Measurements from ENCODE around the gene EXOC2.
"Not testable (repeated sequence)": the region's sequence is repeated elsewhere in the genome, so short reads cannot be mapped to it uniquely, and the experiment has no call there.

EXOC2 gene

DNA sequence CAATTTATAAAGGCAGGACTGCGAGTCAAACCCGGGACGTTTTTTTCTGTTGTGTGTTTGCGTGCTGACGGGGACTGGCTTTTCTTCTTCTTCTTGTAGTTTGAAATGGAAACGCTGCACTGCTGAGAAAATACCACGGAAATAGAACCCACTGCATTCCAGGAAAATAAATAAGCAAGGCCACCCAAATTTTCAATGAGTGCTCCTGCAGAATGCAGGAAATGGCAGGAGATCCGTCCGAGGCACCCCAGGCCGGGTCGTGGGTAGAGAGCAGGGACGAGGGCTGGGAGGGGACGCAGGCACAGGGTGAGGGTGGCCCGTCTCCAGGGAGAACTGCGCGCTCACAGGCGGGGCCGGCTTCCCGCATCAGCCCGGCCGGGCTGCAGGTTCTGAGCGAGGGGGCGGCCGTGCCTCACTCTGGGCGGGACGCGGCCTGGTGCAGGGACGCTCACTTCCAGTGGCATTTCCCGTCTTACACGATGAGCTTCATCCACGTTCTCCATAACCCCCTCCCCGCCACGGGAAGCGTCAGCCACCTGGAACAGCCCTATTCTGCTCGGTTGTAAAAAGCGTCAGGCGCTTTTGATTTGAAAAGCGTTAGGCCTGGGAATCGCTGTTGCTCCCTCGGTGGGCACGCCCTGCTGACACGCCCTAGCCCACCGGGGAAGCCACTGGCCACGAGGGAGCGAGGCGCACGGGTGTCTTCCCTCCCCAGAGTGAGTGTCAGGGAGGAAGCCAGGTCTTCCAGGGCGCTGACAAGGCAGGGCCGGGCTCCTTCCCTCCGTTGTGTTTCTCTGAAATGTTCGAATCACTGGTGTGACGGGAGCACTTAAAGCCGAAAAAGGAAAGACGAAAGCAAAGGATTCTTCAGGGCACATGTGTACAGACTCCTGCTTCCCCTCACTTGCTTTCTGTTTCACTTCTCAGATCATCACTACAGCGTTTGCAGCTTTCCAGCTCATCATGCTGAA is 17.9 kb upstream of the EXOC2 start:
- FAIRE-seq (no peak), DNase-seq (ENCODE audit: low spot score) (peak; percentile 16)

DNA sequence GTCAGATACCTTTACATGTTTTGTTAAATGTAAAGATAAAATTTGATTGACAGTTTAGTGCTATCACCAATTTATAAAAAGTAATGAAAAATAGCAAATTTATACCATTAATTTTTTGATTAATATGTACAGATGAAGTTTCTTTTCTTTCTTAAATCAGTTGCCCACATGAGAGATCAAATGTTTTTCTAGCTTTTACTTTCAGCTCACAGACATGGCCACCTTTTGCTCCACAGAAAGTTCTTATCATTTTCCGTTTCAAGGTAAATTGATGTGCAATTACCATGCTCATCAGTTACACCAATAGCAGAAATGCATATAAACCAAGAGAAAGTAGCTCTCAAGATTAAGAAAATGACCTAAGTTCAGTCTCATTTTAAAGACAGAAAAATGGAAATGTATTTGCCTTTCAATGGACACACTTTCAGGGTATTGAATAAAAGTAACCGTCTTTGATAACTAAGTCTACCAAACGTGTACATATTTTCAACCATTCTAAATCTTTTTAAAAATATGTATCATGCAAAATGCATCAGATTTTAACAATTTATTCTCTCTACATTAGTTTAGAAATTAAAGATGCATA is 16.6 kb upstream of the EXOC2 start:
- DNase-seq (ENCODE audit: low spot score) (no peak), FAIRE-seq (no peak)

DNA sequence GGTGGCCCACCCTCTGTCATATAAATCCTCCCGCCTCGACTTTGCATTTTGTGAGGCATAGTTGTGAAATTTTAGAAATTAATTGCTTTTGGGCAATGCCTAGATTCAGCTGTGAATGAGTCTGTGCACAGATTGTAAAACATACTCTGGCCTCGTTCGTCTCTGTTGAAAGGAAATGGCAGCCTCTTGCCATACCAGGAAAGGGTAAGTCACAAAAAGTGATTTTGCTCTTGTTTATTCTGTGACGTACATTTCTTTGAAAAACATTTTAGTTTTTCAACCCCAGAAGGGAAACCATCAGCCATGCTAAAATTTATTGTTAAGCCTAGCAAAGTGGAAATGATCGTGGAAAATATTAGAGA is 15.3 kb upstream of the EXOC2 start:
- DNase-seq (ENCODE audit: low spot score), result no peak

DNA sequence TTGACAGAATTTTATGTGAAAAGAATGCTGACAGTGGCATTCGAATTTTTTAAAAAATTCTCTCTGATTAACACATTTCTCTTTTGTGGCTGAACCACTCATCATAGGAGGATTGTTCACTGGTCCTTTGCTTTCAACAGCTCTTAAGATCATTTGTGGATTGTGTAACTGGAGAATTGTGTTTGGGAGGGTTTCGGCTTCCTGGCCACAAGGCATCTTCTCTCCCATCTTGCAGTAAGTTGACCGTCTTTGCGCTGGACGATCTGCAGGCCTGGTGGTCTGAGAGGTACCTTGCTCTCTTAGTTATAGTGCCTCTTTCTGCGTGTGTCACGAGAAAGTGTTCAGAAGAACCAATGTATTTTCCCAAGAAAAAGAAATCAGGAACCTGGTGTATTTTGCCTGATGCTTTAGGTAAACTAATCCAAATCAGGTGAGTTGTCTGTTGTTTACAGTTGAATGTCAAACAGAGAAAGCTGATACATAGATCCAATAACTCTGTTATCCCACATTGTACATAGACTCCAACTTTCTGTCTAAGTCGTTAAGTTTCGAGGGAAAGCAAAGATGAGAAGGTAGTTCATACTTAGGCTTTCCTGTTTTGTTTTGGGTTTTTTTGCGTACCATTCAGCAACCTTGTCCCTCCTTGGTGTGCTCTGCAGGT is 14.8 kb upstream of the EXOC2 start:
- DNase-seq (ENCODE audit: low spot score), result no peak

More for the DNA sequence above, 15.3 kb upstream of the EXOC2 start:
- FAIRE-seq, result no peak

DNA sequence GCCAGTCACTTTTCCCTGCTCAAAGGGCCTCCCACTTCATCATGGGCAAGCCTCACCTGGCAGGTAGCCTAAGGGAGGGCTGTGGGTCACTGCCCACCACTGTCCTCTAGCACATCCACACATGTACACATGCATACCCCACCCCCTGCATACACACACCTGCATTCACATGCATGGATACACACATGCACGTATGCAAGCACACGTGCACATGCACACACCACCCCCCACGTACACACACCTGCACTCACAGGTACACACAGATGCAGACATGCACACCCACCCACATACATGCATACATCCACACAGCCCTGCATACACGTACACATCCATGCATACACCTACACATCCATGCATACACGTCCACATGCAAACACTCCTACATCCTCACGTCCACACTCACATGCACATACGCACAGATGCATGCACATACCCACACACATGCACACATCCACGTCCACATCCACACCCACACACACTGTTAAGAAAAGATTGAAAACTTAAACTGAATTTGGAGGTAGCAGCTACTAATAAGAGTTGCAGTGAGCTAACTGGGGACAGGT is 14.0 kb upstream of the EXOC2 start:
- no peak for FAIRE-seq
- no peak for DNase-seq (ENCODE audit: low spot score)

More for the DNA sequence above, 14.8 kb upstream of the EXOC2 start:
- FAIRE-seq, result no peak

DNA sequence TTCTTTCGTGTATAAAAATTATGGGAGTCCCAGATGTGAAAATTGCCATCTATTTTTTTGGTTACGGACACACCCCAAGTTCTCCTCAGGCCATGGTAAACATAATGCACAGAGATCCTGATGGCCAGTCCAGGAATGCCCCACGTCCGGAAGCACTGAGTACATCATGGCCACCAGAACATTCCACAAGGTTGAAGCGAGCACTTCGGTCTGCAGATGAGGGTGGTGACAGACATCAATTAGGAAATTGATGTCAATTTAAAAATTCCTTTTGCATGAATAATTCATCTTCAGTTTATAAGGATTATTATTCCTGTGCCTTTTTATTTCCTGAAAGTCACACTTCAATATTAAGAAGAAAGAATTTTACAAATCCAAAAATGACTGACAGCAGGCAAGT is 13.2 kb upstream of the EXOC2 start:
- FAIRE-seq, result no peak
- DNase-seq (ENCODE audit: low spot score), result no peak

DNA sequence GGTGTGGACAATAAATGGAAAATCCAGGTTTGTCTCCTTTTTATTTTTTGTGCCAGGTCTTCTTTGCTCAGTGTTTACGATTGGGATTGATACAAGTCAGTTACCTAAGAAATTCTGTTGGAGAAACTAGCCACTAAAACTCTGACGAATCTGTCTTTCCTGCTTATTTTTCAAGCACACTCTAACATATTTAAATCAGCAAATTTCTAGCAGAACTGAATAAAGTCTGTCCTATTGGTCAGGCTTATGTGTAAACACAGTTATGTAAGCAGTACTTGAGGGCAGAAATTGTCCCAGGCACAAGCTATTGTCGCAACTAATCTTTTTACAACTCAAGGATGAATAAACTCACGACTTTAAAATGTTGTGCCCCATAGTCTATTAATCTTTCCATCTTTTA is 12.1 kb upstream of the EXOC2 start:
- no peak for FAIRE-seq
- no peak for DNase-seq (ENCODE audit: low spot score)

DNA sequence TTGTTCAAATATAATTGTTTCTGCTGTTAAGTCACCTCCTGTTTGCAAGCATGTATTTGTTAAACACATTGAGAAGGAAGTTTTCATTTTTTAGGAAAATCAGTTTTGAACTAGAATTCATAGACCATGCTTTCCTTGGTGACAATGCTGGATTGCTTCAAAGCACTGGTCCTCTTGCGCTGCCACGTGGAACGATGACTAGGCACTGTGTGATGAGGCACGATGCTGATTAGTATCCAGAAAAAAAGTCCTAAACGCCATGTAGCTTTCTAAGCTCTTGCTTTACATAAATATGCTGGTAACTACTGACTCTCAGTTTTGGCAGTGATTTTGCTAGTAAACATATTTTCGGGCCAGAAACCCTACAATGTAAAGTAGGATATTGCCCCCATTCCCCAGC is 11.1 kb upstream of the EXOC2 start:
- DNase-seq (ENCODE audit: low spot score), result no peak
- FAIRE-seq, result no peak

DNA sequence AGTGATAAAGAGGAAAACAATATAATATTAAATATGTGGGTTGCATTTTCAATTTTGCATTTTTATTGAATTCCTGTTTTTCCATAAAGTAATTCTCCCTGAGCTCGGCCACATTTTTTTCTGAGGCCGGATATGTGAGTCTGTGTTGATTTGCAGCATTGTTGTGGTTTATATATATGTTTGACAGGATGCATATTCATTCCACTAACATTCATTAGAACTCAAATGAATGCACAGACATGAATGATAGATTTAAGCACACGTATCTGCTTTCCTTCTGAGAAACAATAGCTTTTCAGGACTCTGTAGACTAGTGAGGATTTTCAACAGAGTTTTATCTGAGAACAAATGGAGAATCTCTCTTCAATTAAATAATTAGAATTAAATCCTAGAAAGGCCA is 10.6 kb upstream of the EXOC2 start:
- no peak for DNase-seq (ENCODE audit: low spot score)
- FAIRE-seq, result no peak

DNA sequence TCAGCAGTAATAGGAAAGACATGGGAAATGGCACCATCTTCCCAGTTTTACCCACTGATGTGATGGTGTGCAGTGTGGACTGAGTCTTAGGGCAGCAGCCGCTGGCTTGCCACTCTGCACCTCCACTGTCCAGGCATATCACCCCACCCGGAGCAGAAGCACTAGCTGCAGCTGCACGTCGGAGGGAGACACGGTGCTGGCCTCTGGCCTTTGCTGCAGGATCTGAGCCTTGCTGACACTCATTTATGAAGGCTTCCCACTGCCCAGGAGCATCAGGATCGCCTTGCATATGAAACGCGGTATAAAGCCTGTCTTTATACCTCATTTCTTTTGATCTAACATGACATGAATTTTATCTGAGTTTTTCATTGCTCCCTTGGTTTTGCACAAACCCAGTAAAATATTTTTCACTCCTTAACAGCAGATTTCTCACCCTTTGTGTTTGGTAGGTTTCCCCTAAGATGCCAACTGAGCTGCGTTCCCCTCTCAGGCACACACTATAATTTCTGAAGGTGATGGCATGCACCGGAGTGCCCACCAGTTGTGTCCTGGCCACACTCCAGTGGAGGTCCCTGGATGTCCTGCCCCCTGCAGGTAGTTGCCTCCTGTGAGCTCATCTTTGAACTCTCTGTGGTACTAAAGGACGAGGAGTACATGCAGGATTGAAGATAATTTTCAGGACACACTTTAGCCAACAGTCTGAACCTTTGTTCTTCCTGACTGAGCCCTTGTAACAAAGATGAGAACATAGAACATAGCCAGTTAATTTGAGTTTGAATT is 9.0 kb upstream of the EXOC2 start:
- DNase-seq (ENCODE audit: low spot score), result no peak
- FAIRE-seq, result no peak

DNA sequence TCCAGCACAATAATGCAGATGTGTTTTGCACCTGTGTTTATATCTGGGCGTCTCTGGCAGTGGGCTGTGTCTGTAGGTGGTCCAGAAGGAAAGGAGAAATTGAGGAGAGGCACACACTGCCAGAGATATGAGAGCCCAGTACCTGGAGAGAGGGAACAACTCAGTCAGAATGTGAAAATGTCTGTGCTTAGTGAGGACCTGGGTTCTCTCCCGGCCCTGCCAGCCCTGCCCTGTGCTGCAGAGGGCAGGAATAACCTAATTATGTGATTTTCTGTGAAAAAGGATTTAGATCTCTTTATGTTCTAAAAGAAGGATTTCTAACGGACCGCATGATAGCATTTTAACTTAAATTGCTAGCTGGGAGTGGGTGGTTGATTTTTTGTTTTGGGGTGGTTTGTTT is 8.3 kb upstream of the EXOC2 start:
- no peak for DNase-seq (ENCODE audit: low spot score)
- FAIRE-seq, result no peak

DNA sequence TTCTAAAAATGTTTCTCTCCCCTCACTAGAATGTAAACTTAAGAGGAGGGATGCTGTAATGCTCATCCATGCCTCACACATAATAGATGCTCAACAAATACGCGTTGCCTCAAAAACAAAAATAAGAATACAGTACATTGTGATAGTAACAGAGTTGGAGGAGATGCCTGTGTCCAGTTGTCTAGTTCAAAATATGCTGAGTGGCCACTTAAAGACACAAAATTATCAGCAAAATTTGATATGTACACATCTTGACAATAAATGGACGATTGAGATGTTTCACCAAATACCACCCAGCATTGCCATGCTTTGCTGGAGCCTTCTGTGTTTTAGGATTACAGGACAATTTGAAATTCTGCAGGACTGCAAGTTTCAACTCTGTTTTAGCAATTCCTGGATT is 7.6 kb upstream of the EXOC2 start:
- no peak for DNase-seq (ENCODE audit: low spot score)
- no peak for FAIRE-seq

DNA sequence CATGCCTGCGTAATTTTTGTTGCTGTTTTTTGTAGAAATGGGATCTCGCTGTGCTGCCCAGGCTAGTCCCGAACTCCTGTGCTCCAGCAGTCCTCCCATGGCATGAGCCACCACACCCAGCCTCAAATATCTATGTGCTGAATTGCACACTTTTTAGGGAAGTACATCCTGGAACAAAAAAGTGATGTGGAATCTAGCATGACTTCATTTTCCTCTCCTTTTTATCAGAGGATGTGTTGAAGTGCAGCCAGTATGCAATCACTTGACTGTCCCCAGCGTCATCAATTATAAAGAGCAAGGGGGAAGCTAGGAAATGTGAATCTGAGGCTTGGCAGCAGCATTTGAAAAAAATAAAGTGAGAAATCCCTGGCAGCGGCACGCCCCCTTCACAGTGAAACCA is 6.4 kb upstream of the EXOC2 start:
- DNase-seq (ENCODE audit: low spot score) (no peak), FAIRE-seq (no peak)

DNA sequence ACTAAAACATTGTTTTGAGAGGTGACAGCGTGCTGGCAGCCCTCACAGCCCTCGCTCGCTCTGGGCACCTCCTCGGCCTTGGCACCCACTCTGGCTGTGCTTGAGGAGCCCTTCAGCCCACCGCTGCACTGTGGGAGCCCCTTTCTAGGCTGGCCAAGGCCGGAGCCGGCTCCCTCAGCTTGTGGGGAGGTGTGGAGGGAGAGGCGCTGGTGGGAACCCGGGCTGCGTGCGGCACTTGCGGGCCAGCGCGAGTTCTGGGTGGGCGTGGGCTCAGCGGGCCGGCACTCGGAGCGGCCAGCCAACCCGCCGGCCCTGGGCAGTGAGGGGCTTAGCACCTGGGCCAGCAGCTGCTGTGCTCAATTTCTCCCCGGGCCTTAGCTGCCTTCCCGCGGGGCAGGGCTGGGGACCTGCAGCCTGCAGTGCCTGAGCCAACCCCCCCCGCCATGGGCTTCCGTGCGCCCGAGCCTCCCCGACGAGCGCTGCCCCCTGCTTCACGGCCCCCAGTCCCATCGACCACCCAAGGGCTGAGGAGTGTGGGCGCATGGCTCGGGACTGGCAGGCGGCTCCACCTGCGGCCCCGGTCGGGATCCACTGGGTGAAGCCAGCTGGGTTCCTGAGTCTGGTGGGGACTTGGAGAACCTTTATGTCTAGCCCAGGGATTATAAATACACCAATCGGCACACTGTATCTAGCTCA is 1.6 kb upstream of the EXOC2 start:
- DNase-seq (ENCODE audit: low spot score); FAIRE-seq: not testable (repeated sequence)

DNA sequence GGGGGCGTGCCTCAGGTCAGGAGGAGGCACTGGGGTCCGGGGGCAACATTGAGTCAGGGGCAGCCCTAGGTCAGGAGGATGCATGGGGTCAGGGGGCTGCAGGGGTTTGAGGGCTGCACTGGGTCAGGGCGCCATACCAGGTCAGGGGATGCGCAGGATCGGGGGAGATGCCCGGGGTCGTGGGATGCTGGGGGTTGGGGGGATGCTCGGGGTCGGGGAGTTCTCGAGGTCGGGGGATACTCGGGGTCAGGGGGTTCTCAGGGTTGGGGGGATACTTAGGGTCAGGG is 727 bp upstream of the EXOC2 start:
- DNase-seq (ENCODE audit: low spot score) (no peak), FAIRE-seq (no peak)

DNA sequence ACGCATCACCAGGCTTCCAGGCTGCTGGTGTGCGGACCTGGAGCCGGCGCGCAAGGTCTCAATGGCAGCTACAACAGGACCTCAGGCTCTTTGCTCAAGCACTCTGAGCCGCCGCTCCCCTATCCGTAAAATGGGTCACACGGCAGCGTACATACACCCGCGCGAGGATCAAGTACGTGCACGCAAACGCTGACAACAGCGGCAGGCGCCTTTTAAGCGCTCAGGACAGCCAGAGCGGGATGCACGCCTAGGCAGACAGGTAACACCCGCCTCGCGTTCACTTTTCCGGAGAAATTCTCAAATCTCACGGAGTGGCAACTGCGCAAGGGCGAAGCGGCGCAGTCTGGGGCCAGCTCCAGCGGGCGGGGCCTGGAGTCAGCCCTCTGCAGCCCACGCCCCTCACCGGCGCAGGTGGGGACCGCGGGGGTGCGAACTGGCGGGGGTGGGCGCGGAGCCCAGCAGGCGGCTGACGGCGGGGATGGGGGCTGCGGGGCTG is 535 bp downstream of the EXOC2 start:
- DNase-seq (ENCODE audit: low spot score), result peak; percentile 28
- FAIRE-seq, result no peak

DNA sequence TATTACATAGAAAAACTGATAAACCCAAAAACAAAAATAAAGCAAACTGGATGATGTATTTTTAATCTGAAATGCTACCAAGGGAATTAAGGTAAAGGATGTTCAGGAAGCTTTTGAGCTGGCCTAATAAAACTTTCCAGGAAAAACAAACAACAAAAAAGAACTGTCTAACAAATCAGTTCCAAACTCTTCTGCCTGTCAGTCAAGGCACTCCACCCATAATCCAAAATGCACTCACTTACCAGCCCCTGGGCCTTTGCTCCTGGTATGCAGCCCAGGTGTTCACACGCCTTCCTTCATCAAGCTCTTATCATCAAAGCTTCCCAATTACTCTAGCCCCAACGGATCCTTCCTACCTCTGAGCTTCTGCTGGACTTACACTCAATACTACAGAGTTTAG is 3.7 kb downstream of the EXOC2 start:
- FAIRE-seq (no peak), DNase-seq (ENCODE audit: low spot score) (no peak)

DNA sequence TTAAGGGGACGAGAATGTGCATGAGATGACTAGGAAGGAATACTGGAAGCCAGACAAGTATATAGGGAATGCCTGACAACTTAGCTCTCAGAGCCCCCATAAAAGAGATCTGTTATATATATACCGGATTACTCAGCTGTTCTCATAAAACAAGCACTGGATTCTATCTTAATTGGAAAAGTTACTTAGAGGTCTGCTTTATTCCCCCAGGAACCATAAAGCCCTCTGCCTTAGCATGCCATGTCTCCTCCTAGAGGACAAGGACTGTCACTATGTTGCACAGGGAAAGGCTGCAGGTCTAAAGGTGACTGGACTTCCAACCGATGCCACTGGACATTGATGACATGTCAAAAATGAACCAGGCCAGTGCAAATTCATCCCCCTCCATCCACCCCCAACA is 6.4 kb downstream of the EXOC2 start:
- no peak for FAIRE-seq
- DNase-seq (ENCODE audit: low spot score), result no peak

DNA sequence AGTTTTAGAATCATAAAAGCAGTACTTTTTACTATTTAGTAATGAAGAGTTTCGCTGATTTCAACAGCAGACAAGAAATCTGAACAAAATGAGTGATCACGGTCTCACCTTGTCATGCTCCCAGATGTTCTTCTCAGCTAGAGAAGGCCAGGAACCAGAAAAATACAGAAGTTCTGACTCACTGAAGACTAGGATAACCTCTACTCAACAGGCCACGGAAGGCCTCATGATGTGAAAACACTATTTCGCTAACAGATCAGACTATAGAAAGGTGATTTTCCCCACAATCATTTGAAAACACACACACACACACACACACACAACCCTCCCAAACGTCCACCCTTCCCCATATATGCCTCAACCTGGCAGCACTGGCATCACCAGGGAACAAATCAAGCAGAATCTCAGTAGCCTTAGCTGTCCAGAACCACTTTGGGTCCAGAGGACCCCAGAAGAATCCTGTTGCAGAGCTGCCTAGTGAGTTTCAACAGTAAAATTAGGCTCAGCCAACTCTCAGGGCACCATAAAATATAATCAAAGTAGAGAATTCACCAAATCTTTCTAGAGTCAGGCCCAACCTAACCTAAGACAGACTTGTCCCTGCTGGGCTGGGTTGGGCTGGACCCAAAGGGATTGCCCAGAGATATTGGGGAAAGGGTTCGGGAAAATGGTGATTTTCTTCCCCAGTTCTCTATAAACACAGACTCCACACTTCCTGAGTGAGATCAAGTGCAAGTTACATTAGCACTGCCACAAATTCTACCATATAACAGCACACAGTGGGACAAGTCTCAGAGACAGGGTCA is 7.9 kb downstream of the EXOC2 start:
- peak; percentile 61 for FAIRE-seq
- DNase-seq (ENCODE audit: low spot score), result peak; percentile 52

Measured in RCC 7860 (cell line).